Chondrocyte (in vitro differentiated cells): ENCODE results near the gene CASP7. TPM values are rescaled to one million over a fixed set of nuclear protein-coding genes. Genes with fewer than 3 reads are reported as not detected.

Source experiments
- DNase-seq: peaks from one replicate; pipeline ENCODE4 v3.0.0; 2021; ENCODE audit warnings: mixed read lengths, low spot score
- H3K27ac Mint-ChIP-seq: one replicate; pipeline ENCODE4 v1.8.0; 2021; ENCODE audit warnings: mild to moderate bottlenecking, moderate library complexity, mixed read lengths; ENCODE audit not compliant: unreplicated experiment
- H3K27me3 Mint-ChIP-seq: 2 replicates; pipeline ENCODE4 v1.8.0; 2021; ENCODE audit warnings: low read depth, mixed read lengths
- H3K36me3 Mint-ChIP-seq: 2 replicates; pipeline ENCODE4 v1.8.0; 2021; ENCODE audit warnings: low read depth, mixed read lengths
- H3K4me1 Mint-ChIP-seq: 2 replicates; pipeline ENCODE4 v1.8.0; 2021; ENCODE audit warnings: low read depth, mild to moderate bottlenecking, mixed read lengths
- H3K4me3 Mint-ChIP-seq: one replicate; pipeline ENCODE4 v1.8.0; 2021; ENCODE audit warnings: mild to moderate bottlenecking, moderate library complexity, mixed read lengths; ENCODE audit not compliant: unreplicated experiment
- H3K9me3 Mint-ChIP-seq: 2 replicates; pipeline ENCODE4 v1.8.0; 2021; ENCODE audit warnings: low read depth, mixed read lengths
- CTCF ChIP-seq: fragments of 200-600 bp; sonication (generic); IDR thresholded peaks from 2 replicates; pipeline ENCODE4 v1.5.0; 2021; ENCODE audit warnings: antibody characterized with exemption, mild to moderate bottlenecking, moderate library complexity
- total RNA-seq: library from RNA; stranded (reverse); gene quantifications from 3 replicates; pipeline ENCODE4 v1.2.1, GENCODE V29; 2021

CASP7 gene
- total RNA-seq, 1 donor from 2014 or later: 24.0 TPM

GRCh38 chr10:113643183-113643582, 36.5 kb upstream of the CASP7 start:
- Mint-ChIP-seq H3K27ac (no peak overlapping the region), H3K9me3 (no peaks in the 10 kb centered on the region), H3K4me3 (no peak overlapping the region), H3K36me3 (no peaks in the 10 kb centered on the region), H3K27me3 (peaks cover 3% of the 10 kb centered on the region), H3K4me1 (peaks cover 15% of the 10 kb centered on the region)
- TF ChIP-seq CTCF: no peak
- no peak for DNase-seq

GRCh38 chr10:113644185-113645120, 35.3 kb upstream of the CASP7 start:
- Mint-ChIP-seq H3K4me1 (peaks cover 21% of the 10 kb centered on the region), H3K27me3 (no peaks in the 10 kb centered on the region), H3K4me3 (no peak overlapping the region), H3K9me3 (no peaks in the 10 kb centered on the region), H3K36me3 (no peaks in the 10 kb centered on the region), H3K27ac (peak overlapping the region; percentile 18)
- no peak for TF ChIP-seq CTCF
- DNase-seq: no peak

- no peak overlapping the region for H3K27ac Mint-ChIP-seq
Observed at GRCh38 chr10:113646336-113647201, 33.1 kb upstream of the CASP7 start.

GRCh38 chr10:113647812-113648211, 31.9 kb upstream of the CASP7 start:
- Mint-ChIP-seq H3K27me3 (no peaks in the 10 kb centered on the region), H3K4me1 (peaks cover 21% of the 10 kb centered on the region), H3K4me3 (no peak overlapping the region), H3K9me3 (no peaks in the 10 kb centered on the region), H3K27ac (peak overlapping the region; percentile 58), H3K36me3 (no peaks in the 10 kb centered on the region)
- TF ChIP-seq CTCF: no peak
- DNase-seq: no peak

More at GRCh38 chr10:113646336-113647201, 33.1 kb upstream of the CASP7 start:
- Mint-ChIP-seq H3K9me3 (no peaks in the 10 kb centered on the region), H3K4me3 (no peak overlapping the region), H3K36me3 (no peaks in the 10 kb centered on the region), H3K4me1 (peaks cover 21% of the 10 kb centered on the region), H3K27me3 (no peaks in the 10 kb centered on the region)
- TF ChIP-seq CTCF: no peak
- no peak for DNase-seq

GRCh38 chr10:113648478-113648877, 31.2 kb upstream of the CASP7 start:
- H3K36me3 Mint-ChIP-seq: no peaks in the 10 kb centered on the region
- no peak for DNase-seq
- no peaks in the 10 kb centered on the region for H3K9me3 Mint-ChIP-seq

More at GRCh38 chr10:113648478-113648877, 31.2 kb upstream of the CASP7 start:
- H3K4me1 Mint-ChIP-seq: peaks cover 21% of the 10 kb centered on the region
- TF ChIP-seq CTCF: no peak
- no peak overlapping the region for H3K4me3 Mint-ChIP-seq
- H3K27ac Mint-ChIP-seq: no peak overlapping the region
- no peaks in the 10 kb centered on the region for H3K27me3 Mint-ChIP-seq
